ENCODE data around the gene APOA1.

GRCh38 chr11:116838321-116839084 lies 1.1 kb upstream of the APOA1 start:
- TF ChIP-seq POLR2A (IDR thresholded peaks at IDR 0.05; ENCODE audit: low read depth, low read length) (no peak), POLR2AphosphoS5 (IDR thresholded peaks at IDR 0.05; ENCODE audit: low read depth, low read length) (no peak)

Measured in GM12892 (cell line).